Naive thymus-derived CD8-positive, alpha-beta T cell (primary cell): ENCODE results near the gene PDE4D. TPM values are rescaled to one million over a fixed set of nuclear protein-coding genes. Genes with fewer than 3 reads are reported as not detected.

Source experiments
- ATAC-seq, 2 donors: fragments of 150-1000 bp; cut with Tn5 transposase in 1 of 2; sonication (Bioruptor Pico), chemical (Tn5 transposase) in 1 of 2; 1 replicate in 1 of 2; 2 replicates in 1 of 2; pipeline ENCODE4 v1.10.0; 2021; ENCODE audit warnings: mild to moderate bottlenecking in 2 of 2, moderate library complexity in 2 of 2
- POLR2A ChIA-PET: fragments of 350-600 bp; sonication (Branson Sonifier 250); formaldehyde crosslinking; loops from one replicate; lab custom pipeline; 2021; ENCODE audit warnings: antibody characterized with exemption; lab: Charles Lee
- DNase-seq, 10 donors: peaks; one replicate each; pipeline versions ENCODE4 v3.0.0 to v3.0.0-alpha.2; 2020 to 2022
- H3K27ac Mint-ChIP-seq, 10 donors: one replicate each; pipeline ENCODE4 v1.8.0; 2020 to 2022; ENCODE audit warnings: mild to moderate bottlenecking in 10 of 10, mixed read lengths in 10 of 10, moderate library complexity in 4 of 10, inconsistent platforms in 1 of 10
- H3K27me3 Mint-ChIP-seq, 5 donors: one replicate each; pipeline ENCODE4 v1.8.0; 2021 to 2022; ENCODE audit warnings: mixed read lengths in 5 of 5
- H3K36me3 Mint-ChIP-seq, 3 donors: one replicate each; pipeline ENCODE4 v1.8.0; 2020 to 2022; ENCODE audit warnings: mixed read lengths in 3 of 3, mild to moderate bottlenecking in 2 of 3, inconsistent platforms in 1 of 3
- H3K4me1 Mint-ChIP-seq, 4 donors: one replicate each; pipeline ENCODE4 v1.8.0; 2021 to 2022; ENCODE audit warnings: mixed read lengths in 4 of 4
- H3K4me3 Mint-ChIP-seq, 10 donors: one replicate each; pipeline ENCODE4 v1.8.0; 2020 to 2022; ENCODE audit warnings: mild to moderate bottlenecking in 10 of 10, mixed read lengths in 10 of 10, moderate library complexity in 6 of 10, inconsistent platforms in 1 of 10
- H3K9me3 Mint-ChIP-seq, 9 donors: one replicate each; pipeline ENCODE4 v1.8.0; 2020 to 2022; ENCODE audit warnings: mixed read lengths in 9 of 9, mild to moderate bottlenecking in 3 of 9, inconsistent platforms in 1 of 9, moderate library complexity in 1 of 9
- polyA plus RNA-seq, 3 donors: library from polyadenylated mRNA; unstranded; fragments of 300-500 nt; fragmentation: Illumina TruSeq; gene quantifications; one replicate each; pipeline ENCODE4 v1.2.3, GENCODE V29; 2021
- total RNA-seq, 8 experiments: library from RNA in 2 of 8; stranded (reverse) in 2 of 8; gene quantifications; one replicate each; pipeline ENCODE4 v1.2.3 and lab custom pipeline; 2021 to 2026

The PDE4D gene
- total and polyA plus RNA-seq, 5 experiments from 2014 or later: 5.8 to 35.9 (median 8.8) TPM

- peaks cover 0 to 5% (median 3%) of the 10 kb centered on the region in 5 donors for H3K27me3 Mint-ChIP-seq
- POLR2A ChIA-PET: no interaction called here
- H3K27ac Mint-ChIP-seq: no peak overlapping the region
- H3K9me3 Mint-ChIP-seq: peaks cover 0 to 2% (median 0%) of the 10 kb centered on the region in 9 donors
- no peak overlapping the region for H3K4me3 Mint-ChIP-seq
- no peak for ATAC-seq
- H3K36me3 Mint-ChIP-seq: no peaks in the 10 kb centered on the region
- H3K4me1 Mint-ChIP-seq: no peaks in the 10 kb centered on the region
- DNase-seq: no peak
Observed at GRCh38 chr5:59738024-59738423, 155.5 kb downstream of the PDE4D start.

- Mint-ChIP-seq H3K36me3 (no peaks in the 10 kb centered on the region), H3K4me1 (no peaks in the 10 kb centered on the region), H3K27me3 (peaks cover 0 to 5% (median 0%) of the 10 kb centered on the region in 5 donors), H3K9me3 (peaks cover 0 to 2% (median 0%) of the 10 kb centered on the region in 9 donors), H3K4me3 (no peak overlapping the region), H3K27ac (no peak overlapping the region)
- ATAC-seq (no peak), DNase-seq (no peak)
- POLR2A ChIA-PET: no interaction called here
Observed at GRCh38 chr5:59732806-59733205, 160.7 kb downstream of the PDE4D start.

GRCh38 chr5:59732301-59732700 lies 161.2 kb downstream of the PDE4D start:
- H3K9me3 Mint-ChIP-seq: peaks cover 0 to 2% (median 0%) of the 10 kb centered on the region in 9 donors
- no peaks in the 10 kb centered on the region for H3K4me1 Mint-ChIP-seq
- no peak overlapping the region for H3K27ac Mint-ChIP-seq
- peaks cover 0 to 5% (median 0%) of the 10 kb centered on the region in 5 donors for H3K27me3 Mint-ChIP-seq
- ATAC-seq (no peak), DNase-seq (no peak)
- H3K36me3 Mint-ChIP-seq: no peaks in the 10 kb centered on the region
- no peak overlapping the region for H3K4me3 Mint-ChIP-seq
- POLR2A ChIA-PET: no interaction called here

- no peak overlapping the region for H3K4me3 Mint-ChIP-seq
- no peaks in the 10 kb centered on the region for H3K36me3 Mint-ChIP-seq
- H3K4me1 Mint-ChIP-seq: no peaks in the 10 kb centered on the region
- H3K27me3 Mint-ChIP-seq: peaks cover 0 to 5% (median 0%) of the 10 kb centered on the region in 5 donors
- H3K9me3 Mint-ChIP-seq: peaks cover 0 to 2% (median 0%) of the 10 kb centered on the region in 9 donors
- no peak overlapping the region for H3K27ac Mint-ChIP-seq
- ATAC-seq: no peak
- DNase-seq: no peak
- POLR2A ChIA-PET: no interaction called here
Observed at GRCh38 chr5:59731809-59732208, 161.7 kb downstream of the PDE4D start.

- POLR2A ChIA-PET: no interaction called here
- H3K27me3 Mint-ChIP-seq: peaks cover 0 to 8% (median 5%) of the 10 kb centered on the region in 5 donors
- no peak overlapping the region for H3K4me3 Mint-ChIP-seq
- H3K27ac Mint-ChIP-seq: no peak overlapping the region
- no peaks in the 10 kb centered on the region for H3K4me1 Mint-ChIP-seq
- no peak for DNase-seq
- H3K9me3 Mint-ChIP-seq: peaks cover 0 to 2% (median 0%) of the 10 kb centered on the region in 9 donors
- H3K36me3 Mint-ChIP-seq: no peaks in the 10 kb centered on the region
- no peak for ATAC-seq
Observed at GRCh38 chr5:59729820-59730219, 163.7 kb downstream of the PDE4D start.

GRCh38 chr5:59729357-59729756 lies 164.2 kb downstream of the PDE4D start:
- H3K27me3 Mint-ChIP-seq: peaks cover 0 to 9% (median 5%) of the 10 kb centered on the region in 5 donors
- POLR2A ChIA-PET: no interaction called here
- H3K36me3 Mint-ChIP-seq: no peaks in the 10 kb centered on the region
- H3K9me3 Mint-ChIP-seq: peaks cover 0 to 2% (median 0%) of the 10 kb centered on the region in 9 donors
- H3K4me1 Mint-ChIP-seq: no peaks in the 10 kb centered on the region
- no peak overlapping the region for H3K4me3 Mint-ChIP-seq
- no peak overlapping the region for H3K27ac Mint-ChIP-seq
- no peak for DNase-seq
- ATAC-seq: no peak

GRCh38 chr5:59728356-59728755 lies 165.2 kb downstream of the PDE4D start:
- H3K36me3 Mint-ChIP-seq: no peaks in the 10 kb centered on the region
- H3K27ac Mint-ChIP-seq: no peak overlapping the region
- H3K27me3 Mint-ChIP-seq: peaks cover 0 to 9% (median 5%) of the 10 kb centered on the region in 5 donors
- H3K4me3 Mint-ChIP-seq: no peak overlapping the region
- H3K4me1 Mint-ChIP-seq: no peaks in the 10 kb centered on the region
- H3K9me3 Mint-ChIP-seq: no peaks in the 10 kb centered on the region
- POLR2A ChIA-PET: no interaction called here
- no peak for DNase-seq
- ATAC-seq: no peak

GRCh38 chr5:59727186-59727585 lies 166.3 kb downstream of the PDE4D start:
- Mint-ChIP-seq H3K9me3 (no peaks in the 10 kb centered on the region), H3K4me3 (no peak overlapping the region), H3K27me3 (peaks cover 0 to 9% (median 4%) of the 10 kb centered on the region in 5 donors), H3K36me3 (no peaks in the 10 kb centered on the region), H3K4me1 (no peaks in the 10 kb centered on the region), H3K27ac (no peak overlapping the region)
- ATAC-seq: no peak
- POLR2A ChIA-PET: no interaction called here
- DNase-seq: no peak

- DNase-seq: no peak
- no peak overlapping the region for H3K27ac Mint-ChIP-seq
- ATAC-seq: no peak
- H3K9me3 Mint-ChIP-seq: no peaks in the 10 kb centered on the region
- no peaks in the 10 kb centered on the region for H3K36me3 Mint-ChIP-seq
- POLR2A ChIA-PET: no interaction called here
- no peaks in the 10 kb centered on the region for H3K4me1 Mint-ChIP-seq
- peaks cover 0 to 9% (median 4%) of the 10 kb centered on the region in 5 donors for H3K27me3 Mint-ChIP-seq
- no peak overlapping the region for H3K4me3 Mint-ChIP-seq
Observed at GRCh38 chr5:59725392-59725767, 168.1 kb downstream of the PDE4D start.

GRCh38 chr5:59724482-59725391 lies 168.8 kb downstream of the PDE4D start:
- no peak overlapping the region for H3K4me3 Mint-ChIP-seq
- ATAC-seq: no peak
- no peaks in the 10 kb centered on the region for H3K4me1 Mint-ChIP-seq
- POLR2A ChIA-PET: no interaction called here
- no peaks in the 10 kb centered on the region for H3K36me3 Mint-ChIP-seq
- DNase-seq: peak in 1 of 10 donors; percentile 3
- no peaks in the 10 kb centered on the region for H3K9me3 Mint-ChIP-seq
- H3K27me3 Mint-ChIP-seq: peaks cover 0 to 9% (median 4%) of the 10 kb centered on the region in 5 donors
- no peak overlapping the region for H3K27ac Mint-ChIP-seq

GRCh38 chr5:59722874-59723273 lies 170.7 kb downstream of the PDE4D start:
- Mint-ChIP-seq H3K9me3 (no peaks in the 10 kb centered on the region), H3K27ac (no peak overlapping the region), H3K36me3 (no peaks in the 10 kb centered on the region), H3K27me3 (peaks cover 0 to 9% (median 3%) of the 10 kb centered on the region in 5 donors), H3K4me1 (no peaks in the 10 kb centered on the region), H3K4me3 (no peak overlapping the region)
- DNase-seq: no peak
- POLR2A ChIA-PET: no interaction called here
- no peak for ATAC-seq

- ATAC-seq: no peak
- no peaks in the 10 kb centered on the region for H3K36me3 Mint-ChIP-seq
- H3K9me3 Mint-ChIP-seq: no peaks in the 10 kb centered on the region
- peaks cover 0 to 9% (median 3%) of the 10 kb centered on the region in 5 donors for H3K27me3 Mint-ChIP-seq
- no peak overlapping the region for H3K4me3 Mint-ChIP-seq
- DNase-seq: no peak
- POLR2A ChIA-PET: no interaction called here
- H3K4me1 Mint-ChIP-seq: no peaks in the 10 kb centered on the region
- H3K27ac Mint-ChIP-seq: no peak overlapping the region
Observed at GRCh38 chr5:59721741-59722140, 171.8 kb downstream of the PDE4D start.

- peaks cover 0 to 4% (median 0%) of the 10 kb centered on the region in 9 donors for H3K9me3 Mint-ChIP-seq
- H3K27me3 Mint-ChIP-seq: peaks cover 0 to 6% (median 2%) of the 10 kb centered on the region in 5 donors
- POLR2A ChIA-PET: no interaction called here
- ATAC-seq: no peak
- no peak overlapping the region for H3K27ac Mint-ChIP-seq
- H3K36me3 Mint-ChIP-seq: no peaks in the 10 kb centered on the region
- no peak for DNase-seq
- no peak overlapping the region for H3K4me3 Mint-ChIP-seq
- H3K4me1 Mint-ChIP-seq: no peaks in the 10 kb centered on the region
Observed at GRCh38 chr5:59720063-59720462, 173.5 kb downstream of the PDE4D start.
